Lung microvascular endothelial cell (primary cell): Measurements from ENCODE around the gene MARVELD1. TPM values are rescaled to one million over a fixed set of nuclear protein-coding genes. Genes with fewer than 3 reads are reported as not detected.
A peak's percentile ranks its signal among the peaks of the same experiment; 100 is the strongest.
"Not testable (repeated sequence)": the region's sequence is repeated elsewhere in the genome, so short reads cannot be mapped to it uniquely, and the experiment has no call there.

Source experiments
- DNase-seq, 2 donors: peaks; one replicate each; pipeline versions ENCODE4 v3.0.0 to v3.0.0-alpha.2; 2010; ENCODE audit warnings: low read depth in 2 of 2
- total RNA-seq: library from RNA; depleted of rRNA; stranded (reverse); fragments of >200 nt; gene quantifications from 2 replicates; pipeline ENCODE4 v1.2.1, GENCODE V29; 2014

MARVELD1 gene
- 10.7 and 11.5 TPM in 2 replicates for total RNA-seq

DNA sequence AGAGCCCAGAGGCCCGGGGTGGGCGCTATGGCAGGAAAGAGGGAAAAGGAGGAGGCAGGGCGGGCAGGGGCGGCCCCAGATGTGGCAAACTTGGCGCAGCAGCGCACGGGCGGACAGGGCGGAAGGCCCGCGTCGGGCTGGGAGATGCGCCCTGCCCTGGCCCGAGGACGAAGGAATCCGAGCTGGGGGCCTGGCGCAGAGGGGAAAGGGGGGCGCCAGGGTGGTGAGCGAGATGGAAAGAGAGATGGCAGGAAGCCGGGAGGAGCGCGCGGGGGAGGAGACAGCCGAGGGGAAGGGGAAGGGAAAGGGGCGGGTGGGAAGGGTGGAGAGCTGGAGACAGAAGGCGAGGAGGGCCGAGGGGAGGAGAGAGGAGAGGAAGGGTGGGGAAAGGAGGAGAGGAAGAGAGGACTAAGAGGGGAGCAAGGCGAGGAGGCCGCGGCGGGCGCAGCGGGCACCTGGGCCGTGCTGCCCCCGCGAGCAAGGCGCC lies at the start of gene MARVELD1:
TSS of gene MARVELD1 (plus strand) at position 392 of the 487 bp plus-strand sequence. CDS start 147 bp downstream, outside the sequence.
- peak; percentile 38 to 49 for DNase-seq

DNA sequence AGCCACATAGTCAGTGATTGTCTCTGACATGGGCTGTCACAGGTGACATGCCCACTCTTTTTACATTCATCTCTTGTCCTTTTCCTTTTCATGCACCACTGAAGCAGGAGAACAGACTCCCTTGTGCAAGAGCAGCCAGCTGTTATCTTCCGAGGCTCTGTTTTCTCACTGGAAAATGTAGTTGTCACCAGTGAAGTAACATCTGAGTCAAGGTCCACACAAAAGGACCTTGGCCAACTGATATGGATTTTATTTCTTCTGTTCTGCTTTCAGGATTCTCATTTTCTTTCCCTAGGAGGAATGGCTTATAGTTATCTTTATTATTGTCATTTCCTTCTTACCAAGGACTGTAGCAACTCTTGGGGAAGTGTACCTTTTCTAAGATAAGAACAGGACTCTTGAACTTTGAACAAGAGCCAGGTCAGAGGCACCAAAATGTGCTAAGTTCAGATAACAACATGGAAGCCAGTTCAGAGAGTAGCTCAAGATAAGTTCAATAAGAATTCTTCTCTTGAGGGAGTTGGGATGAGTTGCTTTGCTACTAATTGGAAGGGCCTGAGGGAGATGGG lies 49.2 kb upstream of the MARVELD1 start:
- no peak for DNase-seq

DNA sequence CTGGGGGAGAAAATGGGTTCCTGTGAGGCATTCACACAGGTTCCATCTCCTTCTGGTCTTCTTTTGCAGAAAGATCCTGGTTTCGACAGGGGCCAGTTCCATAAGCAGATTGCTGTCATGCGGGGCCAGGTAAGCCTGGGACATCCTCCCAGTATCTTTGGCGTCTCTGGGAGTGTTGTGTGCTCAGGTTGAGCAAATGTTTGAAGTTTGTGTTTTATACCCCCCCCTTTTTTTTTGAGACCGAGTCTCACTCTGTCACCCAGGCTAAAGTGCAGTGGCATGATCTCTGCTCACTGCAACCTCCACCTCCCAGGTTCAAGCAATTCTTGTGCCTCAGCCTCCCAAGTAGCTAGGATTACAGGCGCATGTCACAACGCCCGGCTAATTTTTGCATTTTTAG lies 46.5 kb upstream of the MARVELD1 start:
- no peak for DNase-seq

DNA sequence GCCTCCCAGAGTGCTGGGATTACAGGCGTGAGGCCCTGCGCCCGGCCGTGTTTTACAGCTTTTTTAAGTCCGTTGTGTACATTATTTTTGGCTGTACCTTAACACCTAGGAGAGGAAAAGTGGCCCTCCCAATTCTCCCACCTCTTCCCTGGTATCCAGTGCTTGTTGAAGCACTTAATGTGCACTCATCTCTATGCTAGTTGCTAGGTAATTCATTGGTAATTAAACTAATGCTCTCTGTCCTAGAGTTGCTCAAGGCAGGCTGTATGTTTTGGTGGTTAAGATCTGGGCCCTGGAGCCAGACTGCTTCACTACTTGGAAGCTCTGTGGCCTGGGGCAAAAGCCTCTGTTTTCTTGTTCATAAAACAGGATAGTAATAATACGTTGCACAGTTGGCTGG lies 46.1 kb upstream of the MARVELD1 start:
- DNase-seq, result no peak

DNA sequence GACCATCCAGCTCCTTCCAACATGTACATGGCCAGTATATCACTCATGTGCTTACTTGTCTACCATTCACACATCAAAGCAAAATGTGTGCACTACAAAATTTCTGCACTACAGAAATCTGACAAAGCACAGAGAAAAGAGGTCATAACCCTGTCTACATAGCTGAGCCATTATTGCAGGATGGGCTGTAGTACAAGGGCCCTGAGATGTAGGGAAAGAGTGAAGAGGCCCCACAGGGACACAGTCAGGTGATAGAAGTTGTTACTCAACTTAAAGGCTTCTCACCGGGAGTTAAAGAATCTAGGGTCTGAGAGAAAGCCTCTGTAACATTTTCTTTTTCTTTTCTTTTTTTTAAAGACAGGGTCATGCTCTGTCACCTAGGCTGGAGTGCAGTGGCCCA lies 44.0 kb upstream of the MARVELD1 start:
- no peak for DNase-seq

DNA sequence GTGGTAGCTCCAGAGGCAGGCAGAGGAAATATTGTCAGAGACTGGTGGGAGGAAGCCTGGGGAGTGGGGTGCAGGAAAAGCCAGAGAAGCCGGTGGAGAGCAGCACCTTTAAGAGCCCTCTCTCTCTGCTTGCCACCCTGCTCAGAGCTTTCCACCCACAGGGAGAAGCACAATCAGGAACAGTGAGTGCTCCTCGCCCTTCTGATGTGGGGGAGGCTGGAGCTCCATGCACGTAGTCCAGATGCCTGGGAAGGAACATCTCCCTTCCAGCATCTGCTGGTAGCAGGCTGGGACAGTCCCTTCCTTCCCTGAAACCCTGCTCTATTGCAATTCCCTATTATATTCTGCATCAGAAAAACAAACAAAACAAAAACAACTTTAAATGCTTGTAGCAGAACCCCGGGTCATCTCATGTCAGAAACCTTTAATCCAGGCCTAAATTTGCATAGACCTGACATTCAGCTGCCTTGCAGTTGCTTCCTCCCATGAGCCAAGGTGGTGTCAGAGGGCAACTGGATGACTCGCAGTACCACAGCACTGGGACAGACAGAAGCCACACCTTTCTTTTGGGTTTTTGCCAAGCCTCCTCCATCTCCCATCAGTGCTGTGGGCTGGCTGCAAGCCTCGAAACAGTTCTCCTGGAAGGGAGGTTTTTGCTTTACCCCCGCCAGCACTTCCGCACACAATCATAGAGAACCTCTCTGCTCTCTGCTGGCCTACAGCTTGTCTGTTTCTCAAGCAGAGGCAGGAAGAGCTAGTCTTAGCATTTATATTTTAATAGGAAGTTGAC lies 39.6 kb upstream of the MARVELD1 start:
- peak in 1 of 2 donors; percentile 20 for DNase-seq

DNA sequence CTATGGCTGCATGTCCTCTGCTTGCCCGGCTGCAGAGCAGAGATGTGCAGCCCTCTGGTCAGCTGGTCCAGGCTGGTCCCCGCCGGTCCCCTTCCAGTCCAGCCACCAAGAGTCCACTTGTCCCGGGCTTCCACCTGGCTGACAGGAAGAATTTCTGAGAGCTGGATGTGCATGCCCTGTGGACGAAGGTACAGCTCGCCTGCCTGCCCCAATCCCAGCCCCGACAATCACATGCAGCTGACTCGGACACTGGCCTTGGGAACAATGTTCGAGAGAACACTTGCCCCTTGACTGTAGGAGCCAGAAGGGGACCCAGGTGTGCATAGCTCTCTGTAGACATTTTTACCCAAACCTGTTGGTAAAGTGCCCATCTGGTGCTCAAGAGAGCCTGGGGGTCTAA lies 38.3 kb upstream of the MARVELD1 start:
- DNase-seq, result no peak

DNA sequence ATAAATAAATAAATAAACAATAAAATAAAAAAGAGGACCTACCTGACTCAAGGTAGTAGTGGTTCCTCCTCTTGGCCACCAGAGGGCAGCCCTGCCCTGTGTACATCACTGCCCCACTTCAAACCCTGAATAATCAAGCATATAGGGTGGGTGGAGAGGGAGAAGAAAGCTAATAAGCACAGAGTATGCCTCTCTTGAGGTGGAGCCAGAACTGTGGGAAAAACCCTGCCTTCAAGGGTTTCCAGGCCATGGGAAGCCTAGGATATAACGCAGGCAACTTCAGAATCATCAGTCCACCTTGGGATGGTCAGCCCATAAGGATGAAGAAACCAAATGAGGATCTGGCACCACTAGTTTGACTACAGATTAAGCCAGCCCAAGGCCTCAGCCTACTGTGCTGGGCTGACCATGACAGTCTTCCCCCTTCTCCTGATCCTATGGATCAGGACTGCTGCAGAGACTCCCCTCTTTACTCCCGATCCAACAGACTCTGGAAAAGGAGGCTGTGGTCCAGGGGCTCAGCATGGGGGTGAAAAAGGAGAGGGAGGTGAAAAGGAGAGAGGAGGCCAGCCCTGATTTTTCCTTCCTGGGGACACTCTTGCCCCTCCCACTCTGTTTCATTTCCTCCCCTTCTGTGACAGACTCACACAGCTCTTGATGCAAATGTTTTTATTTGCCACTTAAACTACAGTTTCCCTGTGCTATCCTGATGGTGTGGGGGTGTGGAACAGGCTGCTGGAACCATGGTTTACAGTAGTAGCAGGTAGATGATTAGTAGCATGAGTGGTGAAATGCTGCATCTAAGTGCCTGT lies 36.6 kb upstream of the MARVELD1 start:
- peak; percentile 66 to 71 for DNase-seq

DNA sequence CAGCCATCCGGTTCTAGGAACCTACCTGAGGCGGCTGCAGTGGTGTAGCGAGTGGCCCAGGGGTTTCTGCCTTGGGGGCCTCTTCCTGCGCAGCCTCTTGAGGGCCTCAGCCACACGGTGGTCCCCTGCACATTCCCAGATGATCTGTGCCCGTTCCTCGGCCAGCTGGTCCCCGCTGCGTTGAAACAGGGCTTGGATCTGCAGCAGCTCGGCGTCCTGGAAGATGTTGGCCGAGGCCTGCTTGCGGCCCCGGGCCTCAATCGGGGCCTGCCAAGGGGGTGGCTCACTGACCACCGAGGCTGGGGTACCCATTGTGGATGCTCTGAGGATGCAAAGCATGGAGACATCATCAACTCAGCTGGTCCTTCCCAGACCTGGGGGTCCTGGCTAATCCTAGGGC lies 33.9 kb upstream of the MARVELD1 start:
- DNase-seq, result no peak

DNA sequence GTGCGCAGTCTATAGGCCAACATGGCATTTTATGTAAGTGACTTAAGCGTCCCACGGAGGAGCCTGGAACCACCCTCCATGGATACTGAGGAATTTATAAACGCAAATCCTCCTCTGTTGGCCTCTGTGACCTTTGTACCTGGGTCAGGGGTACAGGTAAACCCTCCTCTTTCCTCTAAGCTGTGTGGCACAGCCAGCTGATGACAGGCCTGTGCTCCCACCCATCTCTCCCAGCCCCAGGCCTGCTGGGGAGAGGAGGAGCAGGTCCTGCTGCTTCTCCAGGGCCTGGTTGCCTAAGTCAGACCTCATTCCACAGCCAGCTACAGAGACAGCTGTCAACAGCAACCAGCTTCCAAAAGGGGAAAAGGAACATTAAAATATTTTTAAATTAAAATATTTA lies 31.5 kb upstream of the MARVELD1 start:
- no peak for DNase-seq

DNA sequence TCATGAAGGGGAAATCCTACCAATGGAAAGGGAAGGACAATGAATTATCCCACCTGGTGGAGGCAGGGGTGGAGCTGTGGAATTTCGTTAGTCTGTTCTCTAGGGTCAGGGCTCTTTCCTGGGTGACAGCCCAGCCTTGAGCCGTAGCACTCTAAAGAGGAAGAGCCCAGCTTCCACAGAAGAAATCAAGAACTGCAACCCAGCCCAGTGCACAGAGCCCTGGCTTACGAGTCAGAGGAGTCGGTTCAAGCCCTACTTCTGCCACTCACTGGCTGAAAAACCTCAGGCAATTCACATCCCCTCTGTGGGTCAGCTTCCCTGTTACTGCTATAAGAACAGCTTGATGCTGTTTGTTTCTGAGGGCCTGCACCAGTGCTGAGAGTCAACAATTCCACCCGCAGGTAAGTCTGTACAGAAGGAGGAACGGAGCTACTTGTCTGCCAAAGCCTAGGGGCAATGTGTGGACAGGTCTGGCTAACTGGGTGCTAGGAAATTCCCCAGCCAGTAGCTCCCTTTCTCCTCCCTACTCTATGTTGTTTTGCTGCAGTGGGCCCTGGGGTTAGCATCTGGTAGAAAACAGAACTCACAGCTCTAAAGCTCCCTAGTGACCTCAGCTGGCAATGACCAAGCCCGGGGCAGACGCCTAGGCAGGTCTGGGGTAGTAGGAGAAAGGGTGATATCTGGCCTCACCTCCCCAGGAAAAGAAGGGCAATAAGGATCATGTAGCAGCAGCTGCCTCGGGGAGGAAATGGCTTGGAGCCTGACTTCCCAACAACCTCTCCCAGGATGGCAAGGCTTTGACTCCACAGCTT lies 29.8 kb upstream of the MARVELD1 start:
- DNase-seq, result peak; percentile 30 to 40

DNA sequence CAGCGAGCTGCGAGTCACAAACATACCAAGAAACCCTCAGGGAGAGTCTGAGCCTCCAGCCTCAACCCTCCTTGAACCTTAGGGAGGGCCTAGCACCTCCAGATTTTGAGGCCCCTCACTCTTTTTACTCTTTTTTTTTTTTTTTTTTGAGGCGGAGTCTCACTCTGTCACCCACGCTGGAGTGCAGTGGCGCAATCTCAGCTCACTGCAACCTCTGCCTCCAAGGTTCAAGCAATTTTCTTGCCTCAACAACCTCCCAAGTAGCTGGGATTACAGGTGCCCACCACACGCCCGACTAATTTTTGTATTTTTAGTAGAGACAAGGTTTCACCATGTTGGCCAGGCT lies 29.2 kb upstream of the MARVELD1 start:
- not testable (repeated sequence) for DNase-seq

DNA sequence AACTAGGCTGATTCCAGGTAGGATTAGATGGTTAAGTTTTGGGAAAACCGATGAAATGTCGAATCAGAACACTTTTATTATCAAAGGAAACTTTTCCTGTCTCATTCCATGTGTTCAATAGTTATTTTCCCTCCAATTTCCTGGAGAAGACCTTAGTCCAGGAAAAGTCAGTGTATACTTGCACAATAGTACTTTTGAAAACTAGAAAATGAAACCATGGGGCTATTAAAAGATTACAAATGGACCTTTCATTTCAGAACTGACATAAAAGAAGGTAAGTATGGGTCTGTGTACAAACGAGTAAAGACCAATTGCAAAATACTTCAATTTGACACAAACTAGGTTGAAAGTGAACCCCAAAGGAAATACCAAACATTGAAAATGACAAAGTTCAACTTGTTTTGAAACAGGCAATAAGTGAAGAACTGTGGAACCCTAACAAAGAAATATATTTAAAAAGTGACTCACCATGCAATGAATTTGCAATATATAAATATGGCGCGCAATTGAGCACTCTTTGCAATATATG lies 28.6 kb upstream of the MARVELD1 start:
- no peak for DNase-seq

DNA sequence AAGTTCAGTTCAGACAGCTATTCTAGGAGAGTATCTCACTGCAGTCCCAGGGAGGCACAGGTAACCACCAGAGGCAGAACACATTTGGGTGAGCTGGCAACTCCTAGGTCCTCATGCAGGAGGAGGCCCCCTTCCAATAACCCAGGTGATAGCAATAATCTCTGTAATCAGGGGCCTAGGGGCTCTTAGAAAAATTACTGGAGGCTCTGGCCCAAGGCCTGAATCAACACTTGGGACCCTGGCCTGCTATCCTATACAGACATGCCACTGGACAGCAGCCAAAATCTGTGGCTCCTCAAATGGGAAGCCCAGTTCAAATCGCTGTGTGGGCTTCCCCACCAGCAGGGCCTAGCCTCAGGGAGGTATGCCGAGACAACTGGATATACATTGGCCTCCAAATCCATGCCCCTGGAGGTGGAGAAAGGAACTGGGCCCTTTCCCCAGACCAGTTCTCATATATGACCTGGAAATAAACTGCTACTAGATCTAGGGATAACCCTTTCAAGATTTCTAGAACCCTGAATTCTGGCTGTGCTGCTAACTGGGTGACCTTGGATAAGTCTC lies 28.1 kb upstream of the MARVELD1 start:
- peak in 1 of 2 donors; percentile 19 for DNase-seq

DNA sequence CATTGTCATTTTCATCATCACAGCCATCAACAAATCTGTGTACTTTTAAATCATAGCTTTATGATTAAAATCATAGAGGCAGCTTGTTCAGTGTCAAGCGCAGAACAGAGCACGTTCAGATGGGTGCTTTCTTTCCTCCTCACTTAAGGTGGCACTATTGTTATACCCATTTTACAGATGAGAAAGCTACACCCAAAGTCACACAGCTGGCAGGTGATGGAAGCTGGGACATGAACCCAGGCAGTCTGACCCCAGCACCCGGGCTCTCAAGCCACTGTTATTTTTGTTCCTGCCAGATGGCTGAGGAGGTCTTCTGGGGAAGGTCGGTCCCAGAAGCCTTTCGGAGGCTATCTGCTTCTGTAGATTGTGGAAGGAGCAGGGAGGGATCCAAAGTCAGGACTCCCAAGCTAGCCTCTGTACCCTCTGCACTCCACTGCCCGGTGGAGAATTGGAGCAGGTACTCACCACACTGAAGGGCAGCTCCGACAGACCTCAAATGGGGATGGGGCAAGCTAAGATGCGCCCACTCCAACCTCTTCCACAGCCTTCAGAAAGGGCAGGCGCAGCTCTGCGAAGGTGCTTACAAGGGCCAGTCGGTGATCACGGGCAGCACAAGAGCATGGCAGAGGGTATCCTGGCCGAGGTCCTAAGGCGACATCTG lies 27.1 kb upstream of the MARVELD1 start:
- DNase-seq, result peak in 1 of 2 donors; percentile 36

DNA sequence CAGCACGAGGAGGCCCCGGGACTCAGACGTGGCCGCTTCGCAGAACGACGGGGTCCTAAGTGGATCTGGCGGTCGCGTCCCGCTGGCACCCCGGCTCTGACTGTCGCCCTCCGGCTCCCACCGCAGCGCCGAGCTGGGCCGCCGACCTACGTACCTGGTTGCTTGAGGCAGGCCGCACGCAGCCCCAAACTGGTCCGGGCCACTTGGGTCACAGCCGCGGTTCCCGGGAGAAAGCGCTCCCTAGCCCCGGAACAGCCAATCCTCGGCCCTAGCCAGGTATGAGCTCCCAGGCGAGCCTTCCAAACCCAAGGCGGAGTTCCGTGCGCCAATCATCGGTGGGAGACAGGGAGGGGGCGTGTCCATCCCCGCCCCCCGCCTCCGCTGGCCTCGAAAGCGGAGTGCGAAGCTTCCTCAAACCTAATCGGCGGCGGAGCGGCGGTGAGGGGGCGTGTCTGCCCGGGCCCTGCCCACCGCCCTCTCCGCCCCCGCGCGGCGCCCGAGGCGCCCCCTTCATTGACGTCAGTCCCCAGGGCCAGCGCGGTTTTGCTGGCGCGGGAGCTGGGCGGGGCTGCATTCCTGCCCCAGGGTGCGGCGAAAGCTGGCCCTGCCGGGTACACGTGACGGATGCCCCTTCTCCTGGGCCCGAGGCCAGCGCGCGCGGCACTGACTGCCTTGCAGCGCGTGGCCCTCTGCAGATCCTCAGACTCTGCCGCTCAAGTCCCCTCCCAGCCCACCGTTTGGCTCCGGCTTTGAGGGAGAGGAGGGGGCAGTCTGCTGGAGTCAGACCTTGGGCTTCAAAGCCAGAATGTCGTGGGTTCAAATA lies 26.4 kb upstream of the MARVELD1 start, which contains the start of gene AVPI1:
TSS of gene AVPI1 (minus strand) at position 280 of the 823 bp plus-strand sequence. CDS start 7,336 bp downstream, outside the sequence.
- DNase-seq, result peak; percentile 96 to 97

DNA sequence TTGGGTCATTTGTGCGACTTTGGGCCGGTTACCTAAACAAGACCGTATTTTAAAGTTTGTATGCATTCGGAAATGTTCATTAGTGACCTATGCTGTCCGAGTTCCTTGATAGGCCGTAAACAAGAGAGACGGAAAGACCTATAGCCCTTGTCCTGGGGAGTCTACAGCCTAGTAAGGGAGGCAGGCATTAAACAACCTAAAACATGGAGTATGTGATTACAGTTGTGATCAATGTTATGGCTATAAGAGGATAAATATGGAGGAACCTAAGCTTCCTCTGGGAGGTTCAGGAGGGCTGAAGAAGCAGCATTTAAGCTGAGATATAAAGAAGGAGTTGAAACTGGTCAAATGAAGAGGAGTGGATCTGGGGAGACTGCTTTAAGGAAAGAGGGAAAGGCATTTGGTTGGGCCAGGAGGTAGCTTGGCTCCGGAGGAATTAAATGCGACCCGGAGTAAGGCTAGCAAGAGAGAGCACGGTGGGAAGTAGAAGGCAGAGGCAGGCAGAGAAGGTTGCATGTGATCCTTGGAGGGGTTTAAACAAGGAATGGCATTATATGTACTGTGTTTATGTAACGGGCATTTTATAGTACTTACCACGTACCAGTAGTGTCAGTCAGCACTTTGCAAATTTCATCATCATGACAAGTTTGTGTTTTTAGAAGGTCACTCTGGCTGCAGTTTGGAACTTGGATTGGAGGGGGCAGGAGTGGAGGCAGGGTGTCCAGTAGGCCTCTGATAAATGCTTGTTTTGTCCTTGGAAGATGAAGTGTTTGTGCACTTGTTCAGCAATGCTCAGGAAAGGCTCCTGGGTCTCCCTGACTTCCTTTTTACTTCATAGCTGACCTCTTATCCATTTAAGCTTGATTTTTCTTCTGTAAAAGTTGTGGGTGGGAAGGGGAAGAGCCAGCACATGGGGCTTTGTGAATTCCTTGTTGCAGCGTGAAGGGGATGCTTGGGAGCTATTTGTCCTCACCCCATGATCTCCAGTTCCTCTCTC lies 25.4 kb upstream of the MARVELD1 start:
- DNase-seq, result peak in 1 of 2 donors; percentile 25

DNA sequence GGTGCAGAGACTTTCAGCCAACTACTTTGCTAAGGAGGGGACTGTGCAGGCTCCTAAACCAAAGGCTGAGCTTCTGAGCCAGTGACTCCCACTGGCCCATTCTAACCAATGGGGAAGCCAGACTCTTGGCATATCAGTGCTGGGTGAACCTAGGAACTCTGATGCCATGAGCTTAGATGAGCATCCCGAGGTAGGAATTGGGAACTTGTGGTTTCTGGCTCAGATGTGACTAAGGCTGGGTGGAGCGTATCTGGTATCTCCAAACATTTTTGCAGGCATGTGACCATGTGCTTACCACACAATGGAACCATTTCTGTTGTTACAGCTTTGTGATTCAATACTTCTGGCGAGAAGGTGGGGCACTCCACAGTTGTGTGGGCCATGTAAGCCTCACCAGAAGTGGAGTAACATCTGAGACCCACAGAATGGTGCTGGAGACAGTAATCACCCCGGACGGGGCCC lies 23.9 kb upstream of the MARVELD1 start:
- peak in 1 of 2 donors; percentile 37 for DNase-seq
